ENCODE measurements around the gene EIF1AD. TPM values are rescaled to one million over a fixed set of nuclear protein-coding genes. Genes with fewer than 3 reads are reported as not detected.
"Not testable (repeated sequence)": the region's sequence is repeated elsewhere in the genome, so short reads cannot be mapped to it uniquely, and the experiment has no call there.

EIF1AD gene
- polyA plus RNA-seq, 3 donors, result 12.0 to 20.8 (median 12.9) TPM

DNA sequence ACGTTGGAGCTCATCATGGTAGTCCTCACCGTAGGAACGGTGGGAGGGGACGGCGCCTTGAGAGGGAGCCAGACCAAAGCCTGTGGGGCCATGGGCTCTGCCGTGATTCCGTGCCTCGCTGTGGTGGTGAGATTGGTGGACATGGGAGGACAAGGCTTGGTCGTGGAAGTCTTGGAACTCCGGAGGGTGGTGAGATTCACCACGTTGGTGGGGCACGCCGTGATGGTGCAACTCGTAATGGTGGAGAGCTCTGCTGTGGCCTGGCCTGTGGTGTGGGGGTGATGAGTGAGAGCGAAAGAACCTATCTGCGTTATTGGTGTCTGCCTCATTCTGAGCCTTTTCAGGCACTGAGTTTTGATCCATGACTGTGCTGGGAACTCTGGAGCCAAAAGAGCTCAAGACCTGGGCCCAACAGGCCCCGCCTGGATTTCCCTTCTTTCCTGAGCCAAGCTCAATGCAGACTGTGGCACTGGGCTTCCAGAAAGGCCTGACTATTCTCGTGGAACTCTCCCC, 24.1 kb upstream of the EIF1AD start, which contains the start of gene CATSPER1:
Gene CATSPER1 (minus strand): TSS at position 463 of the 513 bp plus-strand sequence. CDS start 100 bp downstream, at position 363.
- H3K27ac ChIP-seq (ENCODE audit: low read depth, low read length), result no peak within 1 kb of the TSS
- WGBS, 3 donors, result 85 to 91% (median 88%) methylated on average over 18 of the region's 18 CpGs

DNA sequence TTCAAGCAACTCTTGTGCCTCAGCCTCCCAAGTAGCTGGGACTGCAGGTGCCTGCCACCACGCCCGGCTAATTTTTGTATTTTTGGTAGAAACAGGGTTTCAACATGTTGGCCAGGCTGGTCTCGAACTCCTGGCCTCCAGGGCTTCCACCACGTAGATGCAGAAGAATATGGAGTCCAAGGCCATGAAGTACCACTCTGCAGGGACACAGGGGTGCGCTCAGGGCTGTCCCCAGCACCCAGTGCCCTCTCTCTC, 21.2 kb upstream of the EIF1AD start:
- 65 to 78% (median 72%) methylated on average over 5 of the region's 5 CpGs for WGBS, 3 donors
- not testable (repeated sequence) for H3K27ac ChIP-seq (ENCODE audit: low read depth, low read length)

DNA sequence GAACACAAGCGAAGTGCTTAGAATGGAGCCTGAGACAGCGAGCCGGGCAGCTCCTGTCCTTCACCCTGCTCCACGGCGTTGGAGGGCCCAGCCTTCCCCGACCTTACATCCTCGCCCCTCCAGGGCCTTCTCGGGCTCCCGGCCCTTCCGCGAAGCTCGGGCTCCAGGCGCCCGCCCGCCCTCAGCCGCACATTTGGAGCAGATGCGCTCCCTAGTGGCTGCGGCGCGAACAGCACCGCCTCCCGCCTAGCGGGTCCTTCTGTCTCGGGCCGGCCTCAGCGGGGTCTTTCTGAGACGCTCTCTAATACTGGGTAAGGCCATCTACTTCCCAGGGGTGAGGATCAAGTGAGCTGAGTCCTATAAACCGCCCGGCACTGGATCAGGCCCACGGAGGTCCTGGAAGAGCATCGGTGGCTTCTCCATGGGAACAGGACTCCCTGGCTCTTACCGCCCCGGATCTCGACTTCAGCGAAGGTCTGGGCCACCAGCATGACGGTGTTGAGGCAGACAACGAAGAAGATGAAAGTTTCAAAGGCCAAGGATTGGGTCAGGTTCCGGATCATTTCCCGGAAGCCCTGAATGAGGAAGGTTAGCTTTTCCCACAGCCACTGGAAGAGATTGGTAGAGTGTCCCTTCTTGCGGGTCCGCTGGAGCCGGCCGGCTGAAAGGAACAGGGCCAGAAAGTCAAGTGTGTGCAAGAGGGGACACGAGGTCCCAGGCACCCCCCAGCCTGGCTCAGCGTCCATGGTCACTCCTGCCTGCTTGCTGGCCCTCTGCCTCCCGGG, 20.6 kb upstream of the EIF1AD start:
- WGBS, 3 donors, result 15 to 20% (median 20%) methylated on average over 42 to 46 of the region's 46 CpGs

DNA sequence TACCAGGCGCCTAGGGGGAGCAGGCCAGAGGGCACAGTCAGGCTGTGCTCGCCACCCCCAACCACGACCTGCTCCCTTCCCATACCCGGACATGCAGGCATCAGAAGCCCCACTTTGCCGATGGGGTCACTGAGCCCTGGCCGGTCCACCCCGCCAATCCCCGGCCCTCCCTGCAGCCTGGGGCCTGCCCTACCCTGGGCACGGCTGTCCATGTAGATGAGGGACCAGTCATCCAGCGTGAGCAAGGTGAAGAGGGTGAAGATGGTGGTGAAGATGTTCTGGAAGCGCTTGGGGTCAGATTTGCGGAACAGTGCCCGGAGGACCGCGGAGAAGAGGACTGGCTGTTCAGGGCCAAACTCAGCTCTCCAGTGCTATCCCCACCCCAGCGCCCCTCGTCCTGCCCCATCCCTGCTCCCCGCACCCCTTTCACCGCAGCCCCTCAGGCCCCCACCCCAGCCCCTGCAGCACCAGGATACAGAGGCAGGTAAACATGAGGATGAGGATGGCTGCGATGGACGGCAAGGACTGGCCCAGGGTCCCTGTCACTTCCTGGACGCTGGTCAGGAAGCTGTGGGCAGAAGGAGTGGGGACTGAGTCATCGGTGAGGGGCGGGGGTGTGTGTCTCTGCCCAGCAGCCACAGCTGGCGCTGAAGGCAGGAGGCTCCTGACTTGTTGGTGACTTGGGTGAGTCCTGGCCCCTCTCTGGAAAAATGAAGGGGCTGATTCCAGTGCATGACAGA, 18.8 kb upstream of the EIF1AD start:
- 76 to 88% (median 77%) methylated on average over 25 of the region's 25 CpGs for WGBS, 3 donors
- no peak overlapping the region for H3K27ac ChIP-seq (ENCODE audit: low read depth, low read length)

More for the DNA sequence above, 20.6 kb upstream of the EIF1AD start:
- no peak overlapping the region for H3K27ac ChIP-seq (ENCODE audit: low read depth, low read length)

DNA sequence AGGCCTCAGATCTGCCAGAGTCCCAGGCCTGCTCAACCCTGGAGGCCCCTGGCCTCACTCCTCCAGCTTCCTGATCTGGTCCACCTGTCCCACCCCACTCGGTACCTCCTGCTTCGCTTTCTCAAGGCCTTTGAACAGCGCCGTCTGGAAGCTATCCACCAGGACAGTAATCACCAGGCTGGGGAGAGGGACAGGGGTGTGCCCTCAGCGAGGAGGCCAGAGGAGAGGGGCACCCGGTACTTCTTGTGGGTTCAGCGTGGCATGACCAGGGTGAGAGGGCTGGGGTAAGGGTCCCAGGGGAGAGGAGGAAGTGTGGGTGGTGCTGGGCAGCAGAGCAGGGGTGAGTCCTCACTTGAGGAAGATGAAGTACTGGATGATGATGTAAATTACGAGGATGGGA, 18.3 kb upstream of the EIF1AD start:
- H3K27ac ChIP-seq (ENCODE audit: low read depth, low read length), result no peak overlapping the region
- 68 to 74% (median 74%) methylated on average over 8 of the region's 8 CpGs for WGBS, 3 donors

DNA sequence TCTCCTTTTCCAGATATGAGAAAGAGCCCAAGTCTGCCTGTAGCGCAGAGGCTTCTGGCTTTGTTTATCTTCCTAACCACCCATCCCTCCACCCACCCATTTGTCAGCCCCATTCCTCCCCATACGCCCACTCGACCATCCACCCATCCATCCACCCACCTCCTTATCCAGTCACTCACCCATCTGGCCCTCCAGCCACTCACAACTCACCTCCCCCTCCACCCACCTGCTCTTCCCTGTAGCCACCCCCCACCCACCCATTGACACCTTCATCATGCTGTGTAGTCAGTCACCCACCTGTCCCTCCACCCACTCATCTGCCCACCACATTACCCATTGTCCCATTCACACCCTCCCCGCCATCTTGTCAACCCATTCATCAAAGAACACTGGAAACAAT, 15.4 kb upstream of the EIF1AD start:
- no peak overlapping the region for H3K27ac ChIP-seq (ENCODE audit: low read depth, low read length)
- WGBS, 3 donors, result 77 to 79% (median 77%) methylated on average over 4 of the region's 4 CpGs

DNA sequence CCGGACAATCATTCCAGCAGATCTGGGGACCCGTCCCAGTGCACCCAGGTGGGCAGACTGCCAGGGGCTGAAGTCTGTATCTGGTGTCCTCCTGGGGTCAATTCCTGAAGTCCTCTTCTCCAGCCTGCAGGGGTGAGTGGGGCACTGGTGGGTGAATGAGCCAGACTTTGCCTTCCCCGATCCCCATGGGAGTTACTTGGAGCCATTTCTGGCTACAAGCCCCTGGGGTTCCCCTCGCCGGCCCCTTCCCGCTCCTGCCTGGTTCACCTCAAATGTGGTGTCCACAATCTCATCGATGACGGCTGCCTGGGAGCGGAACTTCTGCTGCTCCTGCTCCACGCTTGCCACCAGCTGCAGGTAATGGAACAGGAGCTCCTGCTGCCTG, 14.8 kb upstream of the EIF1AD start:
- H3K27ac ChIP-seq (ENCODE audit: low read depth, low read length), result no peak overlapping the region
- WGBS, 3 donors, result 85 to 90% (median 87%) methylated on average over 9 to 10 of the region's 10 CpGs

DNA sequence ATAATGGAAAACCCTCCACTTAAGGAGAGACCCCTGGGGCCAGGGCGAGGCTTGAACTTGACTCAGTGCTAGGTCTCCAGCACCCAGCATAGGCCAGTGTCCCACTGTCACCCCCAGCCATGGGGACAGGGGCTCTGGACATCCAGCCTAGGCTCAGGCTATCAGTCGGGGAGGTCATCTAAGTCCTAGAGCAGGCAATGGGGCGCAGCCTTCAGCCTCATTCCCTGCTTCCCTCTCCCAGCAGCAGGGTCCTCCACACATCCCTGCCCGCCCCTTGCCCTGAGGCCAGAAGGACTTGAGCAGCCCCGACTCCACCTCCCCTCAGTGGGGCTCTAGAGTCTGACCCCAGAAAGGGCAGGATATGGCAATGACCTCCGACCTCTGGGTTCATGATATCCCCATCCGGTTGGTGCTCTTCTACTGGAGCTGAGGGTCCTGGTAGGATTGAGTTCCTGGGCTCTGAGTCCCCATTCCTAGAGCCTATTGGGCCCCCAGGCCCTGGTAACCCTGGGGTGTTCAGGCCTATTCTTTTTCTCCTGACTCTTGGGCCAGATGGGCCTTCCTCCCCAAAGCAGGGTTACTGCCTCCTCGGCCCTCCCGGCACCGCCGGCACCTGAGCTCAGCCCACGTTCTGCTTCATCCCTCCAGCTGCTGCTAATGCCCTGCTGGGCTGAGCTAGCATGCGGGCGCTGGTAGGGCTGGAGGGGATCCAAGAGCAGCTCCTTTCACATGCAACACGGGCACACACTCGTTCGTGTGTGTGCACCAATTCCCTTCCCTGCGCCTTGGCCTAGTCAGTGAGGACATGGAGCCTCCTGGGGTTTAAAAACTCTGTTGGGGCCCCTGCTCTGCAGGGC, 14.2 kb upstream of the EIF1AD start:
- WGBS, 3 donors, result 80 to 87% (median 85%) methylated on average over 16 to 18 of the region's 18 CpGs
- no peak overlapping the region for H3K27ac ChIP-seq (ENCODE audit: low read depth, low read length)

DNA sequence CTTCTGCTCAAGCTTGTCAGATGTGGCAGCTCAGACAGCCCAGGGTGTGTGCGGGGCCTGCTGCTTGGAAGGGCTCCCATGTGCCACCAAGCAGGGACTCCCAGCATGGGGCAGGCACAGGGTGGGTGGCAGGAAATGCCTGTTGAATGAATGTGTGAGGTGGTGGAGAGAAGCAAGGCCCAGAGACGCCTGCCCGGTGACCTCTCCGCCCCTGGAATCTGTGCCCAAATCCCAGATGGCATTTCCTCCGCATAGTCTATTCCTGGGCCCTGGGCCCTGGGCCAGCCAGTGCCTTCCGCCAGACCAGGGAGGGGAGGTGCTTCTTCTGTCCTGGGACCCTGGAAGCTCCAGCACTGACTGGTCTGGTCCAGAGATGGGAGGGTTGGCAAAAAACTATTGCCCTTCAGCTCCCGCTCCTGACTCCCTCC, 13.5 kb upstream of the EIF1AD start:
- WGBS, 3 donors, result 59 to 76% (median 75%) methylated on average over 7 of the region's 7 CpGs
- no peak overlapping the region for H3K27ac ChIP-seq (ENCODE audit: low read depth, low read length)

DNA sequence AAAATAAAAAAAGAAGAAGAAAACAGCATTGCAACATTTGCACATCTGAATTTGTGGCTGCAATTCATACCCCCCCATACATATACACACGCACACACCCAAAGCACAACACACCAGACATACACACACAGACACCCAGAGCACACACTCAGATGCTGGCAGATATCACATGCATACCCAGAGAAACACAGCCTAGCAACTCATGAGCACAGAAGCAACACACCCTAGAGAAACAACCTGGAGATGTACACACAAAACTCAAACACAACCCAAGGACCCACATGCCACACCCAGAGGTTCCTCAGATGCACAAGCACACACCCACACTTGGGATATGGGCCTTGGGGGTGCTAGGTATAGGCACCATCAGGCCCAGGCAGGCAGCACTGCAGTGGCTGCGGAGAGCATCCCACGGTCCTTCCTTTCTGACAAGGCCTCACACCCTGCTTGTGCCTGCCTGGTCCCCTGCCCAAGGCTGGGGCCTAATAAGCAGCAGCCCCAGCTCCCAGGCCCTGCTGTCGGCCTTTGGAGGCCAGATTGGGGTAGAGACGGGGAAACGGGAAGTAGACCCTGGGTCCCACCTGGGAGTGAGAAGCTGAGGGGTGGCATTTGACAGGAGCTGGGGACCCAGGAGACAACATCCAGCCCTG, 13.0 kb upstream of the EIF1AD start:
- H3K27ac ChIP-seq (ENCODE audit: low read depth, low read length), result no peak overlapping the region
- WGBS, 3 donors, result 82 to 87% (median 83%) methylated on average over 6 of the region's 6 CpGs

DNA sequence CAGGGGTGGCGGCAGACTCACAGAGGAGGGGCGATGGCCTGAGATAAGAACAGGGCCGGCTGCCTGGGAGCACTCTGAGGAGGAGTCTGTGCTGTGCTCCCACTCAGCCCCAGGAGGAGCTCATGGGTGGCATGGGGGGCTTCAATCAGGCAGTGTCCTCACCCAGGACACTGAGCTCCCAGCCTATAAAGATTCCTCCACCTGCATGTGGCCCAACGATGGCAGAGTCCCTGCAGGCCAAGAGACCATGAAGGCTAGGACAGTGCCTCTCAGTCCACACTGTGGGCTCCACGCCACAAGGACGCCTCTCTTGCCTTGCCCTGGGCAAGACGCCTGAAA, 11.8 kb upstream of the EIF1AD start:
- 62 to 80% (median 78%) methylated on average over 7 of the region's 7 CpGs for WGBS, 3 donors
- H3K27ac ChIP-seq (ENCODE audit: low read depth, low read length), result no peak overlapping the region

DNA sequence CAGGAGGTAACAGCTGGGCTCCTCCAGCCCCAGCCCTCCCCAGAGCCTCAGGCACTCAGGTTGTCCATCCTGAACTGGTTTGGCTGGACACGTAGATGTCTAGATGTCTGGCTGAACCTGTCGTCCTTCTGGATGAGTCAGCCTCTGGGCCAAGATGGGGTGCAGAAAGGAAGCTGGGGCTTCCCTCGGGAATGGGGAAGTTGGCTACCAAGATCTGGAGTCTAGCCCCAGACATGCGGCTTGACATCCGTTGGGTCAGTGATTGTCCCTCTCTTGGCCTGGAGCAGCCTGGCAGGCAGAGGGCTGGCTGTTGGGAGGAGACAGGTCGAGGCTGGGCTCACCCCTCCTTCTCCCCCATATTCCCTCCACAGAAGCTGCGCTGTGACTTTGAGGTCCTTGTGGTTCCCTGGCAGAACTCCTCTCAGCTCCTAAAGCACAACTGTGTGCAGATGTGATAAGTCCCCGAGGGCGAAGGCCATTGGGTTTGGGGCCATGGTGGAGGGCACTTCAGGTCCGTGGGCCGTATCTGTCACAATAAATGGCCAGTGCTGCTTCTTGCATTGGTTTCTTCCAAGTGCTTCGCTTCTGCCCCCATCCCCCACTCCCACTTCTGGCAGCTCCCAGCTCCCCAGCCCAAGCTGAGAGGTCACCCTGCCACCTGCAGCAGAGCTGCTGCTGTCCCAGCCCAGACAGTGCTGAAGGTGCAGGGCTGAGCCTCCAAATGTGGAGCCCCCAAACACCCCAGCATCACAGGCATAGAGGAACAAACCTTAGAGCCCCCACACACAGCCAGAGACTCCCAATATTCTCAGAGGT, 11.2 kb upstream of the EIF1AD start:
- 41 to 51% (median 49%) methylated on average over 12 of the region's 12 CpGs for WGBS, 3 donors
- H3K27ac ChIP-seq (ENCODE audit: low read depth, low read length), result no peak overlapping the region

DNA sequence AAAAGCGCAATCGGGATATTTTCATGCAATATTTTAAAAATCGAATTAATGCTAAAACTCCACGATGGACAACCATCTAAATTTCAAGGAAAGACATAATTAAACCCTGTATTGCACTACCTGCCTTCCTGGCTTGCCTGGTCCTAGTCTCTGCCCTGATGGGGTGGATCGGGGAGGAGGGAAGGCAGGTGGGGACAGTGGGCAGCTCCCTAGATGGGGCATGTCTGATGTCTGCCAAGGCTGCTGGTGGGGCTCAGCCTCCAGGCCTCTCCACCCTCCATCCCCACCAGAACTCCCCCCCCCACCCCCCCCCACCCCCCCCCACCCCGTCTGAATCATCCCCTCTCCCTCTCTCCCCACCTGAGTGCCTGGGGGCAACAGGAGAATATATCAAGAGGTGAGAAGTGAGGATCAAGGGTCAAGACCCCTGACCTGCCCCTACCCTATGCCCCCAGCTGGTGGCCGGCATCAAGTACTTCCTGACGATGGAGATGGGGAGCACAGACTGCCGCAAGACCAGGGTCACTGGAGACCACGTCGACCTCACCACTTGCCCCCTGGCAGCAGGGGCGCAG, 10.5 kb upstream of the EIF1AD start:
- H3K27ac ChIP-seq (ENCODE audit: low read depth, low read length), result no peak overlapping the region
- 55 to 63% (median 56%) methylated on average over 11 of the region's 12 CpGs for WGBS, 3 donors

DNA sequence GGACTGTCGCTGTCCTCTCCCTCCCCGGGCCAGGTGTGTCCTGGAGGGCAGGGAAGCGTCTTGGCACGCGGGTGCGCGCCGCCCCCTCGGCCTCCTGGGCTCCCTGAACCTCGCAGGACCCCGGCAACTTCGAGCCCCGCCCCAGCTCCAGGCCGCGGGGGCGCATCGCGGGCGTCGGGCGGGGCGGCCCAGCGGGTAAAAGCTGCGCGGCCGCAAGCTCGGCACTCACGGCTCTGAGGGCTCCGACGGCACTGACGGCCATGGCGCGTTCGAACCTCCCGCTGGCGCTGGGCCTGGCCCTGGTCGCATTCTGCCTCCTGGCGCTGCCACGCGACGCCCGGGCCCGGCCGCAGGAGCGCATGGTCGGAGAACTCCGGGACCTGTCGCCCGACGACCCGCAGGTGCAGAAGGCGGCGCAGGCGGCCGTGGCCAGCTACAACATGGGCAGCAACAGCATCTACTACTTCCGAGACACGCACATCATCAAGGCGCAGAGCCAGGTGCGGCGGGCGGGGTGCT, 9.9 kb upstream of the EIF1AD start, which contains the start of gene CST6:
Gene CST6 (plus strand): TSS at position 224 of the 519 bp plus-strand sequence. CDS start 37 bp downstream, at position 261.
- WGBS, 3 donors, result 6 to 8% (median 7%) methylated on average over 45 to 61 of the region's 61 CpGs
- H3K27ac ChIP-seq (ENCODE audit: low read depth, low read length), result no peak within 1 kb of the TSS

DNA sequence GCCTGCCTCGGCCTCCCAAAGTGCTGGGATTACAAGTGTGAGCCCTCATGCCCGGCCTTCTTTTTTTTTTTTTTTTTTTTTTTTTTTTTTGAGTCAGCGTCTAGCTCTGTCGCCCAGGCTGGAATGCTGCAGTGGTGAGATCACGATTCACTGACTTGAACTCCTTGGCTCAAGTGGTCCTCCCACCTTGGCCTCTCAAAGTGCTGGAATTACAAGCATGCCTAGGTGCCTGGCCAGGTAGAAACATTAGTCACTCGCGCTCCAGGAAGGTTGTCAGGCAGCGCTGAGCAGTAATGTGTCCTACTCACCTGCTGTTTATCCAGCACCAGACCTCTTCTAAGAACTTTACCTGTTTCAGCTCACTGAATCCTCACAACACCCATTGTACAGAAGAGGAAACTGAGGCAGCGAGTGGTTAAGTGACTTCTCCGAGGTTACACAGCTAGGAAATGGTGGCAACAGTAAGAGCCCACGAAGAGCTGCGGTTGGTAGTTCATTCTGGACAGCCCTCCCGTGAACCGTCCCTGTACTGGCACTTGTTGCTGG, 9.4 kb upstream of the EIF1AD start:
- H3K27ac ChIP-seq (ENCODE audit: low read depth, low read length), result no peak overlapping the region
- 33 to 54% (median 54%) methylated on average over 13 to 14 of the region's 14 CpGs for WGBS, 3 donors

DNA sequence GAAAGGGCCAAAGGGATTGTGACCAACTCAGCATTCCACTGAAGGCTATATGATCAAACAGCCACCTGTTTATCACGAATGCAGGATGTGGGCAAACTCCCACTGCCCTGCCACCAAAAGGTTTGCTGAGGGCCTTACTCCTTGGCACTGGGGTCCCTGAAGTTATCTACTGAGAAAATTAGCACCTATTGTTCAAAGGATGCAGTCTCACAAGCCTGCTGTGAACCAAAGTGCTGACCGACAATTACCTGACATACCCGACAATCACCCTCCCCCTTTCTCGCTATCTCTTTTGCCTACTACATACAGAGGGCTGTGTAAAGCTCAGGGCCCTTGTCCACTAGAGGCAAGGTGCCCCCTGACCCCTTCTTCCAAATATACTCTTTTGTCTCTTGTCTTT, 8.1 kb upstream of the EIF1AD start:
- H3K27ac ChIP-seq (ENCODE audit: low read depth, low read length), result not testable (repeated sequence)
- WGBS, 3 donors, result 67 to 76% (median 70%) methylated on average over 4 of the region's 4 CpGs

Measured in adipose tissue (tissue), 3 donors.